ENCODE results near the gene PLXNA3.

PLXNA3 gene

DNA sequence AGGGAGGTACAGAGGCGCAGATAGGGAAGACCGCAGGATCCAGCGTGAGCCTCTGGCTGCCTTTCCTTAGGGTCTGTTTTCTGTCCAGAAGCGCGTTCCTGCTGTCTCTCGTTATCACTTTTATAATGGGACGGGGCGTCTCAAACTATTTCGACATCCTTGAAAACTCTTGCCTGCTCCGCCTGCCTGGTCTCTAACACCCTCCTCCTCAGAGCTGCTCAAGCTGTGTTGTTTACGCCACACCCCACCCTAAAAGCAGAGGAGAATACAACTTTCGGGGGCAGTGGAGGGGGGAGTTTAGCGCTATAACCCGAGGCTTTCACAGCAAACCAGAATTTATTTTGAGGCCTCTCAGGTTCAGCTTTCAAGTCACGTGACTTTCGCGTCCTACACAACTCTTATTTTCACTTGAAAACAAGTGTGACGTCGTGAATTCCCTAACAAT is 58.6 kb downstream of the PLXNA3 start:
- H3K4me3 ChIP-seq (ENCODE audit: low read depth, low read length): peak overlapping the region; percentile 74
- DNase-seq (ENCODE audit: low read depth): no peak
- TF ChIP-seq, protein P1, sequence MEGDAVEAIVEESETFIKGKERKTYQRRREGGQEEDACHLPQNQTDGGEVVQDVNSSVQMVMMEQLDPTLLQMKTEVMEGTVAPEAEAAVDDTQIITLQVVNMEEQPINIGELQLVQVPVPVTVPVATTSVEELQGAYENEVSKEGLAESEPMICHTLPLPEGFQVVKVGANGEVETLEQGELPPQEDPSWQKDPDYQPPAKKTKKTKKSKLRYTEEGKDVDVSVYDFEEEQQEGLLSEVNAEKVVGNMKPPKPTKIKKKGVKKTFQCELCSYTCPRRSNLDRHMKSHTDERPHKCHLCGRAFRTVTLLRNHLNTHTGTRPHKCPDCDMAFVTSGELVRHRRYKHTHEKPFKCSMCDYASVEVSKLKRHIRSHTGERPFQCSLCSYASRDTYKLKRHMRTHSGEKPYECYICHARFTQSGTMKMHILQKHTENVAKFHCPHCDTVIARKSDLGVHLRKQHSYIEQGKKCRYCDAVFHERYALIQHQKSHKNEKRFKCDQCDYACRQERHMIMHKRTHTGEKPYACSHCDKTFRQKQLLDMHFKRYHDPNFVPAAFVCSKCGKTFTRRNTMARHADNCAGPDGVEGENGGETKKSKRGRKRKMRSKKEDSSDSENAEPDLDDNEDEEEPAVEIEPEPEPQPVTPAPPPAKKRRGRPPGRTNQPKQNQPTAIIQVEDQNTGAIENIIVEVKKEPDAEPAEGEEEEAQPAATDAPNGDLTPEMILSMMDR (IDR thresholded peaks at IDR 0.05; ENCODE audit: insufficient read depth, low read depth, low read length, missing control alignments): no peak

DNA sequence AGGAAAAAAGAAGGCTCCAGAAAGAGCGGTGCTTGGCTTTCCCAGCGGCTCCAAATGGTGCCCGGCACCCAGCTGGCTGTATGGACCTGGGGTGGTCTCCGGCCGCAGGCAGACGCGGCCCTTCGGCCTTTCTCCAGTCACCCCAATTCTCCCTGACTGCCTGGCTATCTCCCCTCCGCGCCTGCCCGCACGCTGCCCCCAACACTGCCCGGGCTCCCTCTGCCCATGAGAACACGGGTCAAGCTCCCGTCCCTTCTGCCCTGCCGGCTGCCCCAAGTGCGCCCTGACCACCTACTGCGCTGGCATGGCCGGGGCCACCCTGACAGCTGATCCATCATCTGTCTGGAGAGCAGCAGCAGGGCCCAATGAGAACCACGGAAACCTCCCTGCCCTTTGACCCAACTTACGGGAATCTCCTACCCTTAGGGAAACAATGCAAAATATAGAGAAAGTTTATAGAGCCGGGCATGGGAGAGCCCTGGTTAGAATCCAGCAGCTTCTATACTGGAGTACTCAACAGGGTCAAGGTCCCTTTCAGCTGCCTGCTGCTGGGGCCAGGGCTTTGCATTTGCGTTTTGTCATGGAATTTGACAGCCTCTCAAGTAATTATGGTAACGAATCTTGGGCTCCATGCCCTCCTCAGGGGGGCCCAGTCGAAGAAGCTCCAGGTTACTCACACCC is 59.2 kb downstream of the PLXNA3 start:
- H3K4me3 ChIP-seq (ENCODE audit: low read depth, low read length): no peak overlapping the region
- DNase-seq (ENCODE audit: low read depth): no peak
- TF ChIP-seq, protein P1 (IDR thresholded peaks at IDR 0.05; ENCODE audit: insufficient read depth, low read depth, low read length, missing control alignments): no peak

DNA sequence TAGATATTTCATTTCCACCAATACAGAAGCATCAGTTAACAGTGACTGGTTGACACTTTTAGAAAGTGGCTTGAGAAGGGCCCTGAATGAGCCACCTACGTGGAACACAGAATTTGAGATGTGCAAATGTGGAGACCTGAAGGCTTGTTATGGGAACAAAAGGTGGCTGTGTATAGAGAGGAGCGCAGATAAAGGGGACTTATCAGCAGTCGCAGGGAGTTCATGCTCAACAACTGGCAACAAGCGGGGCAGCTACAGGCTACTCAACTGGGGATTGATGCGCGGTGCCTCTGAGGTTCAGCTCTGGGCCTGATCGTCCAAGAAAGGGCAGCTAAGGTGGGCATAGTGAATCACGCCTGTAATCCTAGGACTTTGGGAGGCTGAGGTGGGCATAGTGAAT is 61.3 kb downstream of the PLXNA3 start:
- H3K4me3 ChIP-seq (ENCODE audit: low read depth, low read length): no peak overlapping the region
- no peak for DNase-seq (ENCODE audit: low read depth)
- TF ChIP-seq, protein P1 (IDR thresholded peaks at IDR 0.05; ENCODE audit: insufficient read depth, low read depth, low read length, missing control alignments): no peak

DNA sequence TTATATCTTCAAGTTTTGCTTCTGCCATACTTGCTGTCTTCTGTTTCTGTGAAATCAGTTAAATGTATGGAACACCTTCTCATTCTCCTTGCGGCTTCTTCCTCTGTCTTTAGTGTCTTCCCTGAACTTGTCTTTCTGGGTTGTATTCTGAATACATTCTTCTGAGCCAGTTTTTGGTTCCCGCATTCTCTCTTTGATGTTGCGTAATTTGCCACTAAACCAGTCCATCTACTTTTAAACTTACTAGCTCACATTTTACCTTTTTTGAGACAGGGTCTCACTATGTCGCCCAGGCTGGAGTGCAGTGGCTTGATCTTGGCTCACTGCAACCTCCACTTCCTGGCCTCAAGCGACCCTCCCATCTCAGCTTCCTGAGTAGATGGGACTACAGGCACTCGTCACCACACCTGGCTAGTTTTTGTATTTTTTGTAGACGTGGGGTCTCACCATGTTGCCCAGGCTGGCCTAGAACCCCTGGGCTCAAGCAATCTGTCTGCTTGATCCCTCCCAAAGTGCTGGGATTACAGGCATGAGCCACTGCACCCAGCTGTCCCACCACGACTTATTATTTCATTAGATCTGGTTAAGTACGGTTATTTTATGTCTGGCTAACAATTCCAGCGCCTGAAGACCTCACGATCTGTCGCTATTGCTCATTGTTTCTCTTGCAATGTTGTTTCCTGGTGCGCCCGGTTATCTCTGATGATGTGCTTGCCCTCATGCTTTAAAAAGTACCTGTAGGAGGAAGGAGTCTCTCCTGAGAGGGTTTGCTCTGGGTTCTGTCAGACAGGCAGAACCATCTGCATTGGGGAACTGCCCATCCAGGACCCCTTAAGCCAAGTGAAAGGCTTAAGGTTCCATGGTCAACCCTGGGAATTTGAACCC is 67.8 kb downstream of the PLXNA3 start:
- DNase-seq (ENCODE audit: low read depth): no peak
- no peak overlapping the region for H3K4me3 ChIP-seq (ENCODE audit: low read depth, low read length)
- TF ChIP-seq, protein P1 (IDR thresholded peaks at IDR 0.05; ENCODE audit: insufficient read depth, low read depth, low read length, missing control alignments): no peak

DNA sequence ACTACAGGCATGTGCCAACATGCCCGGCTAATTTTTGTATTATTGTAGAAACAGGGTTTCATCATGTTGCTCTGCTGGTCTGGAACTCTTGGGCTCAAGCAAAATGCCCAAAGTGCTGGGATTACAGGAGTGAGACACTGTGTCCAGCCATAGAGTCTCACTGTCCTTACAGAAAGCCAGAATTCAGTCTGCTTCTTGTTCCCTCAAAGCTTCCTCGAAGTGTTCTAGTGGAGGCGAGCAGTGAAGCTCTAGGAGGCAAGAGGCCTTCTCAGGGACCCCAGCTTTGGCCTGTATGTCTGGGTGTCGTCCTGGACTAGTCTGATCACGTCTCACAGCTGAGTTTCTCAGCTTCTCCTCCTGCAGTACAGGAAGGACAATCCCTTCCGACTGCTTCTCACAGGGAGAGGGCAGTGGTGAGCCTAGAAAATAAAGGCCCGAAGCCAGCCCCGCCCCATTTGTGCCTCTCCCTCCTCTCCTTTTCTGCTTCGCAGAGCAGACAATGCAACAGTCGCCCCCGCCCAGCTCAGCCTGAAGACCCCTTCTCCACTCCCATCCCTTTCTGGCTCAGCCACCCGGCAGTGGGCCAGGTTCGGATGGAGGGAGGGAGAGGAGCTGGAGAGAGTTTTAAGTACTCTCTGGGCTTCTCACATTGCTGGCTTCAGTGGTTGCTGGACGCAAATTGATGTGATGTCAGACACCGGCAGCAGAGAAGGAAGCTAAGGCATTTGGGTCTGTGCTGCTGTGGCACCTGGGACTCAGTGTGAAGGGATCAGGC is 69.0 kb downstream of the PLXNA3 start:
- TF ChIP-seq, protein P1 (IDR thresholded peaks at IDR 0.05; ENCODE audit: insufficient read depth, low read depth, low read length, missing control alignments): peak; percentile 45
- peak; percentile 76 for DNase-seq (ENCODE audit: low read depth)
- peak overlapping the region; percentile 46 for H3K4me3 ChIP-seq (ENCODE audit: low read depth, low read length)
